Tibial artery (tissue), 4 donors: ENCODE results near the gene DIRAS1.
"Not testable (repeated sequence)": the region's sequence is repeated elsewhere in the genome, so short reads cannot be mapped to it uniquely, and the experiment has no call there.

ENCODE experiments used
- DNase-seq, 2 donors: peaks; one replicate each; pipeline ENCODE4 v3.0.0-alpha.2; 2019
- H3K27ac ChIP-seq, 2 donors: fragments of 200-600 bp; sonication (generic) in 1 of 2; 1 replicate in 1 of 2; 2 replicates in 1 of 2; pipeline ENCODE4 v1.5.1; 2018 to 2019; ENCODE audit warnings: mild to moderate bottlenecking in 1 of 2
- H3K27me3 ChIP-seq, 2 donors: fragments of 200-600 bp; sonication (generic) in 1 of 2; one replicate each; pipeline versions ENCODE4 v1.5.1 to v1.6.0; 2016 to 2019
- H3K36me3 ChIP-seq, 3 donors: fragments of 200-600 bp; sonication (generic) in 2 of 3; one replicate each; pipeline ENCODE4 v1.5.1; 2016 to 2019; ENCODE audit warnings: mild to moderate bottlenecking in 2 of 3
- H3K4me1 ChIP-seq, 4 donors: fragments of 200-600 bp; sonication (generic) in 2 of 4; 1 replicate in 3 of 4; 2 replicates in 1 of 4; pipeline ENCODE4 v1.5.1; 2016 to 2019
- H3K4me3 ChIP-seq, 2 donors: fragments of 200-600 bp; sonication (generic) in 1 of 2; 1 replicate in 1 of 2; 2 replicates in 1 of 2; pipeline ENCODE4 v1.5.1; 2018 to 2019; ENCODE audit warnings: mild to moderate bottlenecking in 2 of 2
- H3K9me3 ChIP-seq, 3 donors: fragments of 200-600 bp; sonication (generic) in 1 of 3; one replicate each; pipeline ENCODE4 v1.5.1; 2016 to 2019
- intact Hi-C: fragments of 100-400 bp; cut with DNase I; formaldehyde crosslinking; loops from one replicate; pipeline ENCODE4 v1.15.0; 2023; ENCODE audit warnings: low total_unique reads
- TF ChIP-seq, protein P1 (sequence below), 2 experiments: fragments of 200-600 bp in 1 of 2; fragments of 450-650 bp in 1 of 2; IDR thresholded peaks; one replicate each; pipeline ENCODE4 v1.5.1; 2017 to 2019; ENCODE audit warnings: antibody characterized with exemption in 2 of 2, mild to moderate bottlenecking in 1 of 2, moderate library complexity in 1 of 2

The DIRAS1 gene

DNA sequence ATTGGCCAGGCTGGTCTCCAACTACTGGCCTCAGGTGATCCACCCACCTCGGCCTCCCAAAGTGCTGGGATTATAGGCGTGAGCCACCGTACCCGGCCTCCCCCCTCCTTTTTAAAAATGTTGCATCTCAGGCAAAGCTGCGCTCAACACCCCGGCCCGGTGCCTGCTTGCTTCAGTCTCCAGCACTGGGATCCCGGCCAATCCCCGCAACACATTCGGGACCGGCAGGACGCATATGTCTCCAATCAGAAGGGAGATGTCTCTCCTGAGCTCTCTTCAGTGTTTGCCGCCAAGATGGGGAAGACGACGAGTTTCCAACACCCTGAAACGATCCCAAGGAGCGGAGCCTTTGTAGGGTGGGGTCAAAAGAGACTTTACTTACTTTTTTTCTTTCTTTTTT, 34.8 kb downstream of the DIRAS1 start:
- H3K36me3 ChIP-seq, result no peaks in the 10 kb centered on the region
- H3K27me3 ChIP-seq, result peaks cover 0 to 11% of the 10 kb centered on the region in 2 donors
- no peak for DNase-seq
- TF ChIP-seq, protein P1, sequence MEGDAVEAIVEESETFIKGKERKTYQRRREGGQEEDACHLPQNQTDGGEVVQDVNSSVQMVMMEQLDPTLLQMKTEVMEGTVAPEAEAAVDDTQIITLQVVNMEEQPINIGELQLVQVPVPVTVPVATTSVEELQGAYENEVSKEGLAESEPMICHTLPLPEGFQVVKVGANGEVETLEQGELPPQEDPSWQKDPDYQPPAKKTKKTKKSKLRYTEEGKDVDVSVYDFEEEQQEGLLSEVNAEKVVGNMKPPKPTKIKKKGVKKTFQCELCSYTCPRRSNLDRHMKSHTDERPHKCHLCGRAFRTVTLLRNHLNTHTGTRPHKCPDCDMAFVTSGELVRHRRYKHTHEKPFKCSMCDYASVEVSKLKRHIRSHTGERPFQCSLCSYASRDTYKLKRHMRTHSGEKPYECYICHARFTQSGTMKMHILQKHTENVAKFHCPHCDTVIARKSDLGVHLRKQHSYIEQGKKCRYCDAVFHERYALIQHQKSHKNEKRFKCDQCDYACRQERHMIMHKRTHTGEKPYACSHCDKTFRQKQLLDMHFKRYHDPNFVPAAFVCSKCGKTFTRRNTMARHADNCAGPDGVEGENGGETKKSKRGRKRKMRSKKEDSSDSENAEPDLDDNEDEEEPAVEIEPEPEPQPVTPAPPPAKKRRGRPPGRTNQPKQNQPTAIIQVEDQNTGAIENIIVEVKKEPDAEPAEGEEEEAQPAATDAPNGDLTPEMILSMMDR (IDR thresholded peaks at IDR 0.05), result no peak
- no peak overlapping the region for H3K27ac ChIP-seq
- intact Hi-C loops, result no loop called here
- no peaks in the 10 kb centered on the region for H3K9me3 ChIP-seq
- no peaks in the 10 kb centered on the region for H3K4me1 ChIP-seq
- H3K4me3 ChIP-seq, result no peak overlapping the region

DNA sequence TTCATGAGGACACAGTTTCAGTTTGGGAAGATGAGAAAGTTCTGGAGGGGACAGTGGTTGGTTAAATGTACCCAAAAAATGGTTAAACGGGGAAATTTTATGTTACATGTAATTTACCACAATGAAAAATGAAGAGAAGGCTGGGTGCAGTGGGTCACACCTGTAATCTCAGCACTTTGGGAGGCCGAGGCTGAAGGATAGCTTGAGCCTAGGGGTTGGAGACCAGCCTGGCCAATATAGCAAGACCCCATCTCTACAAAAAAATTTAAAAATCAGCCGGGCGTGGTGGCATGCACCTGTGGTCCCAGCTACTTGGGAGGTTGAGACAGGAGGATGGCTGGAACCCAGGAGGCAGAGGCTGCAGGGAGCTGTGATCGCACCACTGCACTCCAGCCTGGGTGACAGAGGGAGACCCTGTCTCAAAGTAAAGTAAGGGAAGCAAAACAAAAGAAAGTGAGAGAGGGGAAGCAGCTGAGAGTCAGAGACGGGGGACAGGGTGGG, 35.9 kb downstream of the DIRAS1 start:
- Histone ChIP-seq H3K4me1 (no peaks in the 10 kb centered on the region), H3K27me3 (peaks cover 0 to 17% of the 10 kb centered on the region in 2 donors), H3K27ac (no peak overlapping the region), H3K9me3 (no peaks in the 10 kb centered on the region), H3K36me3 (no peaks in the 10 kb centered on the region), H3K4me3 (no peak overlapping the region)
- intact Hi-C loops, result no loop called here
- TF ChIP-seq, protein P1 (IDR thresholded peaks at IDR 0.05), result no peak
- no peak for DNase-seq

- DNase-seq, result no peak
These were observed 37.7 kb downstream of the DIRAS1 start for GRCh38 chr19:2683430-2684003.

GRCh38 chr19:2680808-2681207, 40.4 kb downstream of the DIRAS1 start:
- no peak overlapping the region for H3K27ac ChIP-seq
- intact Hi-C loops, result no loop called here
- no peaks in the 10 kb centered on the region for H3K9me3 ChIP-seq
- no peak for DNase-seq
- peaks cover 0 to 5% (median 0%) of the 10 kb centered on the region in 4 donors for H3K4me1 ChIP-seq
- H3K36me3 ChIP-seq, result no peaks in the 10 kb centered on the region
- no peak overlapping the region for H3K4me3 ChIP-seq
- TF ChIP-seq, protein P1 (IDR thresholded peaks at IDR 0.05), result no peak
- peaks cover 0 to 42% of the 10 kb centered on the region in 2 donors for H3K27me3 ChIP-seq

More at GRCh38 chr19:2683430-2684003, 37.7 kb downstream of the DIRAS1 start:
- no peak overlapping the region for H3K27ac ChIP-seq
- H3K27me3 ChIP-seq, result peaks cover 0 to 20% of the 10 kb centered on the region in 2 donors
- intact Hi-C loops, result no loop called here
- no peak overlapping the region for H3K4me3 ChIP-seq
- H3K36me3 ChIP-seq, result no peaks in the 10 kb centered on the region
- no peaks in the 10 kb centered on the region for H3K9me3 ChIP-seq
- no peaks in the 10 kb centered on the region for H3K4me1 ChIP-seq
- TF ChIP-seq, protein P1 (IDR thresholded peaks at IDR 0.05), result no peak

GRCh38 chr19:2679439-2679838, 41.7 kb downstream of the DIRAS1 start:
- no peak overlapping the region for H3K4me3 ChIP-seq
- intact Hi-C loops, result no loop called here
- peaks cover 0 to 17% (median 1%) of the 10 kb centered on the region in 4 donors for H3K4me1 ChIP-seq
- TF ChIP-seq, protein P1 (IDR thresholded peaks at IDR 0.05), result no peak
- no peaks in the 10 kb centered on the region for H3K9me3 ChIP-seq
- H3K27me3 ChIP-seq, result peaks cover 0 to 48% of the 10 kb centered on the region in 2 donors
- H3K27ac ChIP-seq, result no peak overlapping the region
- H3K36me3 ChIP-seq, result no peaks in the 10 kb centered on the region
- DNase-seq, result no peak

DNA sequence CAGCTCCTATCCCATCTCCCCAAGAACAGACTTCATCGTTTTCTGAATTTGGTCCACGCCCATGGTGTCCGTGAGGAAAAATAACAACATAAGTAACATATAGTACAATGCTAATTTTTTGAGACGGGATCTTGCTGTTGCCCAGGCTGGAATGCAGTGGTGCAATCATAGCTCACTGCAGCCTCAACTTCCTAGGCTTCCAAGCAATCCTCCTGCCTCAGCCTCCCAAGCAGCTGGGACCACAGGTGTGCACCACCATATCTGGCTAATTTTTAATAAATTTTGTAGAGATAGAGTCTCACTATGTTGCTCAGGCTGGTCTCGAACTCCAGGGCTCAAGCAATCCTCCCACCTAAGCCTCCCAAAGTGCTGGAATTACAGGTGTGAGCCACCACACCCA, 42.2 kb downstream of the DIRAS1 start:
- H3K9me3 ChIP-seq, H3K27ac ChIP-seq, intact Hi-C loops: not testable (repeated sequence)

More for the DNA sequence above, 42.2 kb downstream of the DIRAS1 start:
- DNase-seq, H3K4me3 ChIP-seq, H3K36me3 ChIP-seq: not testable (repeated sequence)
- peaks cover 0 to 48% of the 10 kb centered on the region in 2 donors for H3K27me3 ChIP-seq
- peaks cover 0 to 17% (median 1%) of the 10 kb centered on the region in 4 donors for H3K4me1 ChIP-seq
